HG02571 (cell line): ENCODE data around the gene ASB2.
A peak's percentile ranks its signal among the peaks of the same experiment; 100 is the strongest.

Source experiments
- ATAC-seq: cut with Tn5 transposase; IDR thresholded peaks from one replicate; pipeline ENCODE4 v1.9.1; 2021; ENCODE audit warnings: mild to moderate bottlenecking, moderate library complexity; ENCODE audit not compliant: unreplicated experiment

ASB2 gene

GRCh38 chr14:93976477-93977057, at the start of gene ASB2:
Gene ASB2, minus strand, starts transcription at chr14:93976570. Its CDS starts 12,031 bp downstream, at chr14:93964539.
- peak; percentile 1 for ATAC-seq

- ATAC-seq: no peak
Observed at GRCh38 chr14:94025720-94026119, 49.4 kb upstream of the ASB2 start.

- ATAC-seq: no peak
Observed at GRCh38 chr14:94024549-94024948, 48.2 kb upstream of the ASB2 start.

GRCh38 chr14:94022532-94023411, 46.4 kb upstream of the ASB2 start:
- ATAC-seq: no peak

- ATAC-seq: no peak
Observed at GRCh38 chr14:94021416-94022157, 45.2 kb upstream of the ASB2 start.

GRCh38 chr14:94021001-94021400, 44.6 kb upstream of the ASB2 start:
- no peak for ATAC-seq

- ATAC-seq: no peak
Observed at GRCh38 chr14:94020267-94020666, 43.9 kb upstream of the ASB2 start.

- ATAC-seq: no peak
Observed at GRCh38 chr14:94019329-94019728, 43.0 kb upstream of the ASB2 start.

GRCh38 chr14:94018308-94018707, 41.9 kb upstream of the ASB2 start:
- ATAC-seq: no peak

GRCh38 chr14:94016446-94016976, 40.1 kb upstream of the ASB2 start:
- ATAC-seq: no peak

- no peak for ATAC-seq
Observed at GRCh38 chr14:94015223-94015622, 38.9 kb upstream of the ASB2 start.

GRCh38 chr14:94014382-94014781, 38.0 kb upstream of the ASB2 start:
- ATAC-seq: no peak

- ATAC-seq: no peak
Observed at GRCh38 chr14:94011795-94012194, 35.4 kb upstream of the ASB2 start.

- no peak for ATAC-seq
Observed at GRCh38 chr14:94010625-94011024, 34.3 kb upstream of the ASB2 start.

- ATAC-seq: peak; percentile 59
Observed at GRCh38 chr14:94009767-94010166, 33.4 kb upstream of the ASB2 start.

GRCh38 chr14:94008234-94008633, 31.9 kb upstream of the ASB2 start:
- no peak for ATAC-seq

GRCh38 chr14:94005324-94006073, 29.1 kb upstream of the ASB2 start:
- no peak for ATAC-seq

- ATAC-seq: no peak
Observed at GRCh38 chr14:94004015-94004414, 27.6 kb upstream of the ASB2 start.

- ATAC-seq: no peak
Observed at GRCh38 chr14:94003397-94003796, 27.0 kb upstream of the ASB2 start.

- ATAC-seq: no peak
Observed at GRCh38 chr14:94001501-94002396, 25.4 kb upstream of the ASB2 start.
